DOHH2 (cell line): Measurements from ENCODE around the gene PIGC.
A peak's percentile ranks its signal among the peaks of the same experiment; 100 is the strongest.

Experiments
- H3F3A ChIP-seq: fragments of 200-600 bp; sonication (generic), shearing (Covaris generic); 2 replicates; pipeline ENCODE4 v1.6.0; 2016; ENCODE audit warnings: antibody characterized with exemption, mild to moderate bottlenecking; ENCODE audit not compliant: control insufficient read depth, insufficient read depth
- H3K27ac ChIP-seq: fragments of 200-600 bp; sonication (generic); 2 replicates; pipeline ENCODE4 v1.5.1; 2014; ENCODE audit warnings: low read depth, mild to moderate bottlenecking, low read length, moderate library complexity
- H3K27me3 ChIP-seq: fragments of 200-600 bp; sonication (generic); 2 replicates; pipeline ENCODE4 v1.6.1; 2014; ENCODE audit warnings: mild to moderate bottlenecking, low read length, mixed read lengths; ENCODE audit not compliant: control insufficient read depth
- H3K36me3 ChIP-seq: fragments of 200-600 bp; sonication (generic); 2 replicates; pipeline ENCODE4 v1.6.1; 2014; ENCODE audit warnings: mild to moderate bottlenecking, low read length, moderate library complexity, mixed read lengths; ENCODE audit not compliant: control insufficient read depth
- H3K4me1 ChIP-seq: fragments of 200-600 bp; sonication (generic); 2 replicates; pipeline ENCODE4 v1.6.1; 2014; ENCODE audit warnings: mild to moderate bottlenecking, low read length, mixed read lengths; ENCODE audit not compliant: control insufficient read depth
- H3K4me2 ChIP-seq: fragments of 200-600 bp; sonication (generic); 2 replicates; pipeline ENCODE4 v1.6.0; 2014; ENCODE audit warnings: mild to moderate bottlenecking, low read length, moderate library complexity
- H3K4me3 ChIP-seq: fragments of 200-600 bp; sonication (generic); 2 replicates; pipeline ENCODE4 v1.5.1; 2014; ENCODE audit warnings: mild to moderate bottlenecking, low read length, mixed read lengths
- H3K79me2 ChIP-seq: fragments of 200-600 bp; sonication (generic); 2 replicates; pipeline ENCODE4 v1.6.1; 2014; ENCODE audit warnings: mild to moderate bottlenecking, low read length, mixed read lengths; ENCODE audit not compliant: control insufficient read depth
- H3K9me2 ChIP-seq: fragments of 200-600 bp; sonication (generic); replicated peaks from 2 replicates; pipeline ENCODE4 v1.6.1; 2014; ENCODE audit warnings: mild to moderate bottlenecking, low read length, mixed read lengths; ENCODE audit not compliant: control insufficient read depth
- H3K9me3 ChIP-seq: fragments of 200-600 bp; sonication (generic); 2 replicates; pipeline ENCODE4 v1.6.1; 2014; ENCODE audit warnings: antibody characterized with exemption, low read length, mixed read lengths; ENCODE audit not compliant: control insufficient read depth, insufficient read depth
- H4K20me1 ChIP-seq: fragments of 200-600 bp; sonication (generic); 2 replicates; pipeline ENCODE4 v1.6.0; 2014; ENCODE audit warnings: low read depth, mild to moderate bottlenecking, antibody characterized with exemption, low read length, moderate library complexity; ENCODE audit not compliant: control insufficient read depth, insufficient read depth
- EZH2phosphoT487 ChIP-seq: fragments of 200-600 bp; sonication (generic); IDR thresholded peaks from 2 replicates; pipeline ENCODE4 v1.6.1; 2017; ENCODE audit warnings: borderline replicate concordance, mild to moderate bottlenecking, antibody characterized with exemption, low read length, moderate library complexity, mixed read lengths
- TF ChIP-seq, protein P1 (sequence below): fragments of 200-600 bp; sonication (generic); IDR thresholded peaks from one replicate; pipeline ENCODE4 v1.5.1; 2014; ENCODE audit warnings: antibody characterized with exemption, mild to moderate bottlenecking, low read depth, low read length; ENCODE audit not compliant: poor library complexity, severe bottlenecking

PIGC gene

DNA sequence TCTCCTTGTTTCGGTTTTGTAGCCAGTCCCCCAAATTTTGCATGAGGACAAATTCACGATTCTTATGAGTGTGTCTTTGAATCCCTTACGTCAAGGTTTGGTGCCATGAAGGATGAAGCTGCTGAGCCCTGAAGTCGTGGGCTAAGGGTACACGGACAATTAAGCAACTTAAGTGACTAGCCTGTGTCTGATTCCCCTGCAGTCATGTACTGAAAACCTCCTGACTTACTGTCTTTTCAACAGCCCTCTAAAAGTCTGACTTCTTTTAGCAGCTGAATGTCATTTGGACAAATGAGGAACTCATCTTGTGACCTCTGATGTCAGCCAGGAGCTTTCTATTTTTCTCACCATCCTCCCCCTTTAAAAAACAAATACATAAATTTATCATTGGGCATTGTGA, 50.5 kb downstream of the PIGC start:
- no peaks in the 10 kb centered on the region for H3K9me3 ChIP-seq
- H3K9me2 ChIP-seq = no peaks in the 10 kb centered on the region
- TF ChIP-seq EZH2phosphoT487 = no peak
- TF ChIP-seq, protein P1, sequence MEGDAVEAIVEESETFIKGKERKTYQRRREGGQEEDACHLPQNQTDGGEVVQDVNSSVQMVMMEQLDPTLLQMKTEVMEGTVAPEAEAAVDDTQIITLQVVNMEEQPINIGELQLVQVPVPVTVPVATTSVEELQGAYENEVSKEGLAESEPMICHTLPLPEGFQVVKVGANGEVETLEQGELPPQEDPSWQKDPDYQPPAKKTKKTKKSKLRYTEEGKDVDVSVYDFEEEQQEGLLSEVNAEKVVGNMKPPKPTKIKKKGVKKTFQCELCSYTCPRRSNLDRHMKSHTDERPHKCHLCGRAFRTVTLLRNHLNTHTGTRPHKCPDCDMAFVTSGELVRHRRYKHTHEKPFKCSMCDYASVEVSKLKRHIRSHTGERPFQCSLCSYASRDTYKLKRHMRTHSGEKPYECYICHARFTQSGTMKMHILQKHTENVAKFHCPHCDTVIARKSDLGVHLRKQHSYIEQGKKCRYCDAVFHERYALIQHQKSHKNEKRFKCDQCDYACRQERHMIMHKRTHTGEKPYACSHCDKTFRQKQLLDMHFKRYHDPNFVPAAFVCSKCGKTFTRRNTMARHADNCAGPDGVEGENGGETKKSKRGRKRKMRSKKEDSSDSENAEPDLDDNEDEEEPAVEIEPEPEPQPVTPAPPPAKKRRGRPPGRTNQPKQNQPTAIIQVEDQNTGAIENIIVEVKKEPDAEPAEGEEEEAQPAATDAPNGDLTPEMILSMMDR = no peak
- no peaks in the 10 kb centered on the region for H3K79me2 ChIP-seq
- no peaks in the 10 kb centered on the region for H4K20me1 ChIP-seq
- H3F3A ChIP-seq = no peaks in the 10 kb centered on the region
- H3K36me3 ChIP-seq = no peaks in the 10 kb centered on the region
- H3K4me2 ChIP-seq = peak overlapping the region; percentile 48
- H3K4me3 ChIP-seq = peak overlapping the region; percentile 39
- H3K27me3 ChIP-seq = no peaks in the 10 kb centered on the region
- no peak overlapping the region for H3K27ac ChIP-seq
- peaks cover 40% of the 10 kb centered on the region for H3K4me1 ChIP-seq

DNA sequence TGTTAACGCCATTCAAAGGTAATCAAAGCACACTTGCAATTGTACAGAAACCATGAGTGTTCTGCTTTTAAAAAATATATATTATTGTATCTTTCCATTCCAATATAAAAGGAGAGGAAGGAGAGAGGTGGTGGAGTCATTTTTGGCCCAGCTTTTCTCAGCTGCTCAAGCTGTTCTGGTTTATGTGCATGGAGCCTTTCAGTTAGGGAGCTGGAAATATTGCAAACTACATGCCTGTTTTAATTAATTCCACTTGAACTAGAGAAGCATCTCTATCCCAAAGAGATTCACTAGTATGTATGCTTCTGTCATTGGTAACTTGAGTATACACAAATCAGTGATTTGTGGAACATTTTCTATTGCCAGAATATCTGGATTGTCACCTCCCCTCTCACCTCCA, 51.9 kb downstream of the PIGC start:
- Histone ChIP-seq H3K9me3 (no peaks in the 10 kb centered on the region), H3K79me2 (no peaks in the 10 kb centered on the region), H3K4me2 (no peak overlapping the region), H3K27ac (no peak overlapping the region), H3K27me3 (no peaks in the 10 kb centered on the region), H3K9me2 (no peaks in the 10 kb centered on the region), H3F3A (no peaks in the 10 kb centered on the region), H3K4me1 (peaks cover 40% of the 10 kb centered on the region), H4K20me1 (no peaks in the 10 kb centered on the region), H3K4me3 (no peak overlapping the region), H3K36me3 (no peaks in the 10 kb centered on the region)
- TF ChIP-seq, protein P1 = no peak
- TF ChIP-seq EZH2phosphoT487 = no peak
